SHP77 treated with DMSO at 0.1 percent for 48 hours (cell line): ENCODE data around the gene FRMD1.

Source experiments
- DNase-seq: peaks from one replicate; lab custom pipeline; 2025; lab: John Stamatoyannopoulos, UW

FRMD1 gene

GRCh38 chr6:168043193-168043847, 35.7 kb downstream of the FRMD1 start:
- DNase-seq = no peak

DNA sequence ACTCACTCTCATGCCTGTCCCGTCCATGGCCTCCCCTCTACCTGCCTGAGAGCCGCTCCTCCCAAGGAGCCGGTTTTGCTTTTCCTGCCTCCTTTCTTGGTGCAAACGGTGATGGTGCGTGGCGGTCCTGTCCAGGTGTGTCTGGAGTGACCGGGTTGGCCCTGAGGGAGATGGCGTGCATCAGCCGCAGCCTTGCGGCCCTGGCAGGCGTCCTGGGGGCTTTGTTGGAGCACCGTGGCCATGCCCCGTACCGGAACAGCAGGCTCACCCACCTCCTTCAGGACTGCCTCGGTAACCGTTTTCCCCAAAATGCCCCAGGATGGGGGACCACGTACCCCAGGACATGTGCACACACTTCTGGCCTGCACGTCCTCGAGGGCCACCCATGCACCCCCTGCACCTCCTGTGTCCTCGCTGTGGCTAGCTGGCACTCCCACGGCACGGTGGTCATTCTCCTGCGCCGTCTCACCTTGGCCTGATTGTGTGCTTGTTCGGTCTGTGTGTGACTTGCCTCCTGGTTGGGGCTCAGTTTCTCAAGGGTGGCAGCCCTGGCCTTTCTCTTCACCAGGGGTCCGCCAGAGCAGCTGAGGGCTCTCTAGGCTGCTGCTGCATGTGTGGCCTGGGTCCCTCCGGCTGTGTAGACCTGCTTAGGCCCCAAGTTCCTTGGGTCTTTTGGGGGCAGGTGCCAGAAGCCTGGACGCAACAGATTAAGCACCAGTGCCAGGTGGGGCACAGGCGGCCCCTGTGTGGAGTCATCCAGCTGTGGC, 36.4 kb downstream of the FRMD1 start:
- no peak for DNase-seq

- no peak for DNase-seq
Observed at GRCh38 chr6:168041928-168042327, 37.1 kb downstream of the FRMD1 start.

GRCh38 chr6:168040856-168041496, 38.0 kb downstream of the FRMD1 start:
- no peak for DNase-seq

GRCh38 chr6:168039849-168040248, 39.2 kb downstream of the FRMD1 start:
- no peak for DNase-seq

- no peak for DNase-seq
Observed at GRCh38 chr6:168039301-168039700, 39.7 kb downstream of the FRMD1 start.

DNA sequence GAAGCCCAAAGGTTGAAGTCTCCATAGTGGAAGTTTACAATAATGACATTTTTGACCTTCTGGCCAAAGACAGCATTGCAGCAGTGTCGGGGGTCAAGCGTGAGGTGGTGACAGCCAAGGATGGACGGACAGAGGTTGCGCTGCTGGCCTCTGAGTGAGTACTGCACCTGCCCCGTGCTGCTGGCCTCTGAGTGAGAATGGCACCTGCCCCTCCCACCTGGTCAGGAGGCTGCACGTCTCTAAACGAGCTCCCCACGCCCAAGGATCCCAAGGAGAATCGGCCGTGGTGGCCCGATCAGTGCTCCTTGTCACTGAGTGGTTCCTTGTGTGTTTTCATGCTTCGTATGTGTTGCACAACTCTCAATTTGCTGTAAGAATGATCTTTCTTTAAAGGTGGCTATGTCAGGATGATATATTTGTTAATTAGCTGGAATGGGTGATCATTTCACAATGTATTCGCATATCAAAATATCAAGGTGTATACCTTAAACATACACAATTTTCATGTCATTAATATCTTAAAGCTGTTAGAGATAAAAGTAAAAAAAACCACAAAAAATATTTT, 40.4 kb downstream of the FRMD1 start:
- DNase-seq = no peak

- no peak for DNase-seq
Observed at GRCh38 chr6:168037856-168038255, 41.2 kb downstream of the FRMD1 start.

DNA sequence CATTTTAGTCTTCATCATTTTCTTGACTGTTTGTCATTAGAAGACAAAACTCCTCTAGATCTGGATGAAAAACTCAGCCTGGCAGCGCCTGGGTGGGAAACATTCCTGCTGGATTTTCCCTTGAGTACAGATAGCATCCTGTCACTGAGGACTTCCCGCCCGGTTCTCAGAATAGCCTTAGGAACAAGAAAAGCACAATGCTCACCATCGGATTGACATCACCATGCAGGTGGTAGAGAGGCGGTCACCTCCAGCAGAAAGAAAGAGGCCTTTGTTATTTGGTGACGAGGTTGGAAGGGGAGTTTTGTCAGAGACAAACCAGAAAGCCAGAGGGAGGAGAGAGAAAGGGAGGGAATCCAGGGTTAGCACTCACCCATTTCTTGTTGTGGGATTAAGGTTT, 41.8 kb downstream of the FRMD1 start:
- DNase-seq = no peak

GRCh38 chr6:168035661-168036545, 43.1 kb downstream of the FRMD1 start:
- no peak for DNase-seq

GRCh38 chr6:168035098-168035660, 43.8 kb downstream of the FRMD1 start:
- DNase-seq = no peak

DNA sequence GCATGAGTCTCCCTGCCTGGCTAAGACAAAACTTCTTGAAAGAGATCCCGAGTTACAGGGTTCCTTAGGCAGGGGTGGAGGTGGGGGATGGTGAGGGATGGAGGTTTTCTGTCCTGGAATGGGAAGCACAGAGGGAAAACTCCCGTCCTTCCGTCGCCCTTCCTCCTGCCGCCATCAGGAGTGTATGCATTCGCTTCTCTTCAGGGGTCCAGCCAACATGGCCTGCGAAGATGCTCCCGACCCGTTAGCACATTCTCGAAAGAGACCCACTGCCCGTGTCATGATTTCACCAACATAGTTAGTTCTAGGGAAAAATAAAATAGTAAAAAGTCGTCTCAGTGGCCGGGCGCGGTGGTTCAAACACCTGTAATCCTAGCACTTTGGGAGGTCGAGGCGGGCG, 44.5 kb downstream of the FRMD1 start:
- no peak for DNase-seq

DNA sequence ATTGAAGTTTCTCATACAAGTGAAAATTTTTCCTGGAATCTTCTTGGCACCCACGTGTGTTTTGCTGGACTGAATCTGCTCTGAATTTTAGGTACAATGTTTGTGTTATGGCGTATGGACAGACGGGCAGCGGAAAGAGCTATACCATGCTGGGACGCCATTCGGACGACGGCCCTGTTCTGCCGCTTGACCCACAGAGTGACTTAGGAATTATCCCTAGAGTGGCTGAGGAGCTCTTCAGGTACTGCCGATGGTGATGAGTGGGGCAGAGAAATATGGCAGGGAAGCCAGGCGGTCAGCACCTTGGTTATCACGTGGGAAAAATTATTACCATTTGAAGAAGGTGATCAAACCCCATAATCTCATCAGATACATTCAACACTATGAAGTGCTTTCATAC, 45.2 kb downstream of the FRMD1 start:
- DNase-seq = no peak

- DNase-seq = no peak
Observed at GRCh38 chr6:168032005-168032760, 46.8 kb downstream of the FRMD1 start.

DNA sequence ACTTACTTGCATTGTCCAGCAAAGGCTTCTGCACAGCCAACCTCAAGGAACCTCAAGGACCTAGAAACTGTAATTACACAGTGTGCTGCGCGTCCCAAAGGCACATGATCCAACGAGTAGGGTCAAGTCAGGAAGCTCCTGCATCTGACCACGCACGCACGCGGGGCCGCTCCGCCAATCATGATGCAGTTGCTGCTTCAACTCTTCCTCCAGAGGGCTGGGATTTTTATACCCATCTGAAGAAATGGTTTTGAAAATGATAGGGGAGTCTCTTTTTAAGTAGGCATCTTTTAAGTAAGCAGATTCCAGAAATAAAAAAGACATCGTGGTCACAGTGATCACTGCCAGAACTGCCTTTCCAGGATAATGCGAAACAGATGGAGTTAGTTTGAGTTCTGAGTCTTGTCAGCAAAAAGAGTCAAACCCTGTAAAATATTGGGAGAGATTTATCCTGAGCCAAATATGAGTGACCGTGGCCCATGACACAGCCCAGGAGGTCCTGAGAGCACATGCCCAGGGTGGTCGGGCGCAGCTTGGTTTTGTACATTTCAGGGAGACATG, 47.5 kb downstream of the FRMD1 start:
- DNase-seq = no peak

DNA sequence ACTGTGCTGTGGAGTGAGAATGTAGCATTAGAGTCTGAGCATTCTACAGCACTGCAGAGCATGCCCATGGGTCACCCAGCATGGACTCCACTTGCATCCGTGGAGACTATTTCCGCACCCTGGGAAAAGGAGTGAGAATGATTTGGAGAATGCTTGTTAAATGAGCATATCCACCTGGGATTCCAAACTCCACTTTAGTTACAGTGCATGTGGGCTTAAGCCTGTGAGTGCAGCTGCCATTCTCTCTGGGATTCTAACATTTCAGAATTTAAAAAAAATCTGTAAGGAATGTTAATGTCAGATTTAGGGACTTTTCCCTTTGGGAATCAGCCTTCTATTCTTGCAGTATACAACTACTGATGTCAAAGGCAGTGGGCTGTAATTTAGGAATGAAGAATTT, 48.1 kb downstream of the FRMD1 start:
- no peak for DNase-seq

- DNase-seq = no peak
Observed at GRCh38 chr6:168030218-168030746, 48.7 kb downstream of the FRMD1 start.

DNA sequence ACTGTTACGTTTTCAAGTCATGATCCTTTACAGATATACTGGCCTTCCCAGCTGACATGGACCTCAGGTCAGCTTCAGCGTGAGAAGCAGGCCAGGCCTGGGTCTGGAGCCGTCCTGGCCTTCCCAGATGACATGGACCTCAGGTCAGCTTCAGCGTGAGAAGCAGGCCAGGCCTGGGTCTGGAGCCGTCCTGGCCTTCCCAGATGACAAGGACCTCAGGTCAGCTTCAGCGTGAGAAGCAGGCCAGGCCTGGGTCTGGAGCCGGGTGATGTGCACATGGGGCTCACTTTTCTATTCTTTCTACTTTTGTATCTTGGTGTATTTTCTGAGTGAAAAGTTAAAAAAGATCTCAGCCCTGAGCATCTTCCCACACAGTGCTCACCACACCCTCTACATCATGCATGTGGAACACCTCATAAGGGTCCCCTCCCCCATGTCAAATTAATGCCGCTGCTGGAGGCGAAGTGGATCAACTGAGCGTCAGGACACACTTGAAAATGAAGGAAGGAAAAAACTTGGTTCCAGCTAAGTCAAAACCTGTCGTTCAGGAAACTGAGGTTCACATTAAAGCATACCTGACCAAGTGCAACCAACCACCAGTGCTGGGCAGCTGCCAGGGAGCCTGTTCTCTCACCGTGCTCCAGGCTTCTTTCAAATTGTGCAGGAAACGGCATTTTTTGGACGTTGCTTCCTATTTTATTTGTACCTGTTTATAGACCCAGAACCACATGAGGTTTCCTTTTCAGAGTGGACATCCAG, 49.4 kb downstream of the FRMD1 start:
- DNase-seq = no peak

DNA sequence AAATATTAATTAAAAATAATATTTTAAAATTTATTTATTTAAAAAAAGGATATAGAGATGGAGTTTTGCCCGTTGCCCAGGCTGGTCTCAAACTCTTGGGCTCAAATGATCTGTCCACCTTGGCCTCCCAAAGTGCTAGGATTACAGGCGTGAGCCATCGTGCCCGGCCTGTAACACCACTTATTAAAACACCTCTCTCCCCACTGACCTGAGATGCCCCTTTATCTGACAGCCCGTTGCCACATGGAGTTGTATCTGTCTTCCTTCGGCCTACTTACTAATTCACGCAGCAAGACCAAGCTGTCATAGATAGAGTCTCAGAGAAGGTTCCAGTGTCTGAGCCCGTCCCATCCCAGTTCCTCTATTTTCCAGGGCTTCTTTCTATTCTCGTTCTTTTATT, 50.8 kb downstream of the FRMD1 start:
- DNase-seq = no peak

DNA sequence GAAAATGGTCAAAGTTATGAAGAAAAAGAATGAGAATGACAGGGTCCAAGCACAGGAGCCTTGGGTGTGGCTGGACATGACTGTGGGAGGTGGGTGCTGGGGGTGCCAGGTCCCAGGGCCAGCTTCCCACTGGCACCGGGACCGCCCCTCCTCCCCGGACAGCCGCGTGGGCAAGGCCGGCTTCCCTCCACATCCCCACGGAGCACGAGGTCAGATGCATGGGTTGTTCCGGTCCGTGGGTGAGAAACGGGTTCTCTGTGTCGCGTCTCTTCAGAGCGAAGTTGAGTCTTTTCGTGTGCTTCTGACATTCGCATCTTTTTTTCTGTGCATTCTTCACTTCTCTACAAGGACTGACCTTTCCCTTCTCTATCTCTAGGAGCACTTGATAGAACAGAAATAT, 51.5 kb downstream of the FRMD1 start:
- no peak for DNase-seq
